Activated CD8-positive, alpha-beta memory T cell treated with anti-CD3 and anti-CD28 coated beads, Interleukin-2, amount 50 U/mL, for 48 hours (primary cell): ENCODE results near the gene FFAR2.

Source experiments
- DNase-seq: peaks from one replicate; pipeline ENCODE4 v3.0.0-alpha.2; 2020

The FFAR2 gene

DNA sequence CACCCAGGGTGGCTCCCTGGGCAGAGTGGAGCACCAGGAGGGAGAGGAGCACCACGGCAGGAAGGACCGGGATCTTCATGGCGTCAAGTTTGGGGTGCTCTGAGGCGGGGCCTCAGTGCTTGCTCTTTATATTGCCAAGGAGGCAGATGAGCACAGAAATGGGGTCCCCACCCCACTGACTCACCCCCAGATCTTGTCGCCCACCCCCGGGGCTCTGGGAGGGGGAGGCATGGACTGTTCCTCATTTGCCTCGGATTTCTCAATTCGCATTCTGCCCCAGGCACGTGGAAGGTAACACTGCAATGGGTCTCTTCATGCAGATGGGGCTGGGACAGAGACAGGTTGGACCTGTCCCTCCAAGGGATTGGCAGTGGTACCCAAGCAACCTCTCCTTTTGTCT lies 42.3 kb downstream of the FFAR2 start, which contains the start of gene KRTDAP:
Gene KRTDAP (minus strand): TSS at position 101 of the 400 bp plus-strand sequence. CDS start 22 bp downstream, at position 79.
- DNase-seq = no peak

DNA sequence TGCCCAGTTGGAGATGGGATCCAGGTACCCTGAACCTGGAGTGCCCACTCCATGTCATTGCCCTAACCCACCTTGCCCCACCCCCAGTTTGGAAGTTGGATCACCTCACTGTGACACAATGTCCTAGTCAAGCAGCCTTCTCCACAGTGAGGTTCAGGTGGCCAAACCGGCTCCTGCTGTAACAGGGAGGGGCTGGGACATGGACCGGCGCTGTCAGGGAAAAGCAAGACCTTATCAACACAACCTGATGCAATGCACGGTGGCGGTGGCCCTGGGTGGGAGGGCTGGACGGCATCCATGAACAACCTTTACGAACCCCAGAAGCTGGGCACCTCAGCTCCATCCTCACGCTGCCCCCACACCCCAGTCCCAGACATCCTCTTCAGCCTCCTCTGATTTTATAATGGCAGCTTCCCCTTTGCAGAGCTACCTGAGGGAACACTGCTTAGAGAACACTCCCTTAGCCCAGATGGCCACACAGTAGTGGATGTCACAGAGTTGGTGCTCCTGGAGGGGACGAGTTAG lies 43.8 kb downstream of the FFAR2 start:
- DNase-seq = no peak

DNA sequence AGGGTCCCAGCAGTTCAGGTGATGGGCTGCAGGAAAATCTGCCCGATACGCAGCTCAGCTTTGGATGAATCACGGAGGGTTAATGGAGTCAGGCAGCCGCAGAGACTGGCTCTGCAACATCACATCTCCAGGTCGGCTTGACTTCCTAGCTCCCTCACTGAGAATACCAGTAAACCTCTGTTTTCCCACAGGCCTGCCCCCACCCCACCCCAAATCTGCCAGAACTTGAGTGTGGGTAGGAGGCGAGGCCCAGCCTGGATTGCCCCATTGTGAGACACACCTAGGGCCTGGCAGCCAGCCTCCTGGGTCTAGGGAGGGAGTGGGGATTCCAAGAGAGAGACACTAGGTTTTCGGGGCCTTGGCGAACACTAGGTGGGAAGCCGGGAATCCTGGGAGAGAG lies 45.9 kb downstream of the FFAR2 start:
- no peak for DNase-seq

DNA sequence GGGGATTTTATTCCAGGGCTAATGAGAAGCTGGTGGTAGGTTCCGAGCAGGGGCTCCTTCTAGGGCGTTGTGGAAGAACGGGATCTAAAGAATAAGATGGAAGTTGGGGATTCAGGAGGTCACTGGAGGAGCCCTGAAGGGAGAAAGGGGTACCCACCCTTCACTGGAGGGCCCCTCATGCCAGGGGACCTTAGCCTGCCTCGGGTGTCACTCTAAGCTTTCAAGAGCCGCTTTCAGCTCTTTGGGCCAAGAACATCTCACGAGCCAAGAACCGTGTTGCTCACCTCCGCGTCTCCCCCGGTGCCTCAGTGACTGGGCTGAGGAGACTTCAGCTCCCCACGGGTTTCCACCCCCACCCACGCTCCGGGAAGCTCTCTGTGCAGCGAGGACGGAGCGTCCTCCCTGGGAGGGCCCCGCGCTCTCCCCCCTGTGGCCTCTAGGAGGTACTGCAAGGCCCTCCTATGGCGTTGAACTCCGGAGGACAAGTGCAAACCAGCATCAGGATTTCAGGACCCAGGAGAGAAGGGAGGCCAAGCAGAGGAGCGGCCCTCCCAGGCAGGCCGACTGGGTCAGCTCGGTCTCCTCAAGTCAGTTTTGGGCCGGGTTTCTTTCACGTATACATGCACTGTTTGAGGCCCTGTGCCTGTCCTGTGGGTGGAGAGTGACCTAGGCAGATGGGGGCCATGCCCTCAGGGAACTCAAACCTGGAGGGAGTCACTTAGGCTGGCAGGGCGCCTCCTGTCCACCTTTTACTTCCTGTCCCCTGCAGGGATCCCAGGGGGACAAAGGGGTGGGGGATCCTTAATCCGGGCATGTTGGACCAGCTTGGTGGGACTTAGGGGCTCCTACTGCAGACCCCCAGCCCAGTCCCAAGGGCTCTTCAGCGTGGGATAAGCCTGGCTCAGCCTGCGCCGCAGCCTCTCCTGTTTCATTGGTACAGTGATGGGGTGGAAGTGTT lies 47.3 kb downstream of the FFAR2 start:
- peak; percentile 86 for DNase-seq

DNA sequence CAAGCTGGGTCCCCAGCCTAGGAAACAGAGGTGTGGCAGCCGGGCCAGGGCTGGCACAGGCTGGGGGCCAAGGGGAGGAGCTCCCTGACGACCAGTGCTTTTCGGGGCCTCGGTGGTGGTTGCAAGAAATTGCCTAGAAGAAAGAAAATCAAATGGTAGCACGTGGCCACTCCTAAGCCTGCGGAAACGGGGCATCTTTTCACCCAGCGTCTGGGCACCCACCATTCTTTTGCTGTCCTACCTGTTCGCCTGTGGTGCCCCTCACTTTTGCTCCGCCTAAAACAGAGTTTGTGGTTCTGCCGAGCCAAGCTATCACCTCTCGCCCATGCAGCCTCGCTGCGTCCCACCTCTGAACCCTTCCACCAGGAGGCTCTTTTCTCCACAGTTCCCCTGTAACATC lies 49.3 kb downstream of the FFAR2 start:
- no peak for DNase-seq

DNA sequence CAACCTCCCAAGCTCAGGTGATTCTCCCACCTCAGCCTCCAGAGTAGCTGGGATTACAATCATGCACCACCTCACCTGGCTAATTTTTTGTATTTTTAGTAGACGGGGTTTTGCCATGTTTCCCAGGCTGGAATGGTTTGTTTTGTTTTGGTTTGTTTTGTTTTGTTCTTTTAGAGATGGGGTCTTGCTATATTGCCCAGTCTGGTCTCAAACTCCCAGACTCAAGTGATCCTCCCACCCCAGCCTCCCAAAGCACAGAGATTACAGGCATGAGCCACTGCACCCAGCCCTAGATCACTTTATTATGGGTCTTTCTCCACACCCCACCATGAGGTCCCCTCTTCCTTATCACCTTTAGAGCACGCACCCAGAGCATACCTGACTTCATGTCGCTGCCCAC lies 50.2 kb downstream of the FFAR2 start:
- no peak for DNase-seq

DNA sequence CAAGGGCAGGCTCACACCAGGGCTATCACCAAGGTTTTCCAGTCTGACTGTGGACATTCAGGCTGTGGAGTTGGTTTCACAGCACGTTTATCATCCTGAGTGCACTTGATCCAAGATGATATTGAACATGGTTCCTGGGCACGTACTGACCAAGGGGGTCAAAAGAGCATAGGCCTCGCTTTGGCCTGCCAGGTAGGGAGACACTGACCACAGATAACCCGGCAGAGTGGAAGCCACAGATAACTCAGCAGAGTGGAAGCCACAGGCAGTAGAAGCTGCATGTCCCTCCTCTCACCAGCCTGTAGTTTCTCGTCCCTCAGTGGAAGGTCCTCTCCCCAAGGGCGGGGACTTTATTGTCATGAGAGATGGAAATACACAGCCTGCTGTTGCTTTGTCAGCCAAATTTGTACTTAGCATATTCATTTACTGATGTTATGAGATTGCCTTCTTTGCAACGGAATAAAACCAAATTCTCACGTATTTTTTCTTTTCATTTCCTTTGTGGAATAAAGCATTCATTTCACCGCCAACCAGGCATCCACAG lies 51.0 kb downstream of the FFAR2 start:
- no peak for DNase-seq

DNA sequence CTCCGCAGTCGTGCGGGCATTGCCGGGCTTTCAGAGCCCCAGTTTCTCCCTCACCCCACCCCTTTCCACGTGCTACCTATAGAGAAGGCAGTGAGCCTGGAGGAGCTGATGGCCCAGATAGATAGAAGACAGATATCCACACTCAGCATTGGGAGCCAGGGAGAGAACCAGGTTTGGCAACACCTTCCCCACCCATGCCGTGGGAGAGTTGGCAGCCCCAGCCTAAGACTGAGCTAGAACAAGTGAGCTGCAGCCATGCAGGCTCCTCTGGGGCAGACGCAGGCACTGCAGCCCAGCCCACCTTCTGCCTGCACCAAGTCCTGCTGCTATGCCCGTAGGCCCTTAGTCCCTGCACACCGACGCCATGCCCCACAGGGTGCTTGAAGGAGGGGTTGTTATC lies 52.6 kb downstream of the FFAR2 start:
- DNase-seq = no peak
